NK-92 (cell line): ENCODE data around the gene ZNF808.
"Not testable (repeated sequence)": the region's sequence is repeated elsewhere in the genome, so short reads cannot be mapped to it uniquely, and the experiment has no call there.

ENCODE experiments used
- DNase-seq: peaks from one replicate; lab custom pipeline; 2025; ENCODE audit not compliant: unreplicated experiment; lab: John Stamatoyannopoulos, UW

ZNF808 gene

GRCh38 chr19:52527134-52527955, at the start of gene ZNF808:
TSS of gene ZNF808 (plus strand) at chr19:52527668. CDS start at chr19:52543285, 15,617 bp downstream.
- DNase-seq, result peak; percentile 80

- DNase-seq, result not testable (repeated sequence)
Measured at GRCh38 chr19:52484111-52484743, 43.2 kb upstream of the ZNF808 start.

GRCh38 chr19:52485064-52485463, 42.4 kb upstream of the ZNF808 start:
- DNase-seq, result not testable (repeated sequence)

GRCh38 chr19:52485561-52486240, 41.8 kb upstream of the ZNF808 start:
- not testable (repeated sequence) for DNase-seq

- DNase-seq, result no peak
Measured at GRCh38 chr19:52492201-52492993, 35.1 kb upstream of the ZNF808 start.

- no peak for DNase-seq
Measured at GRCh38 chr19:52492994-52493470, 34.4 kb upstream of the ZNF808 start.

GRCh38 chr19:52494518-52494917, 33.0 kb upstream of the ZNF808 start:
- DNase-seq, result no peak

GRCh38 chr19:52498571-52498970, 28.9 kb upstream of the ZNF808 start:
- DNase-seq, result no peak

- not testable (repeated sequence) for DNase-seq
Measured at GRCh38 chr19:52500474-52500873, 27.0 kb upstream of the ZNF808 start.

GRCh38 chr19:52500991-52501390, 26.5 kb upstream of the ZNF808 start:
- not testable (repeated sequence) for DNase-seq

- no peak for DNase-seq
Measured at GRCh38 chr19:52507266-52507665, 20.2 kb upstream of the ZNF808 start.

GRCh38 chr19:52516191-52516590, 11.3 kb upstream of the ZNF808 start:
- DNase-seq, result no peak

GRCh38 chr19:52518646-52519045, 8.8 kb upstream of the ZNF808 start:
- DNase-seq, result no peak

- DNase-seq, result not testable (repeated sequence)
Measured at GRCh38 chr19:52519175-52519574, 8.3 kb upstream of the ZNF808 start.

- no peak for DNase-seq
Measured at GRCh38 chr19:52520013-52520412, 7.5 kb upstream of the ZNF808 start.

GRCh38 chr19:52522551-52522950, 4.9 kb upstream of the ZNF808 start:
- DNase-seq, result no peak

- DNase-seq, result no peak
Measured at GRCh38 chr19:52524086-52524485, 3.4 kb upstream of the ZNF808 start.

- no peak for DNase-seq
Measured at GRCh38 chr19:52527956-52528351, 486 bp downstream of the ZNF808 start.

GRCh38 chr19:52532480-52532879, 5.0 kb downstream of the ZNF808 start:
- DNase-seq, result no peak

- DNase-seq, result no peak
Measured at GRCh38 chr19:52533901-52534300, 6.4 kb downstream of the ZNF808 start.

- not testable (repeated sequence) for DNase-seq
Measured at GRCh38 chr19:52535385-52535770, 7.9 kb downstream of the ZNF808 start.
